CD4-positive, alpha-beta T cell treated with Interleukin-1 beta for 1 hour (primary cell): ENCODE data around the gene GNAQ.

Source experiments
- DNase-seq, 2 donors: peaks; one replicate each; pipeline ENCODE4 v3.0.0-alpha.2; 2020 to 2022

The GNAQ gene

DNA sequence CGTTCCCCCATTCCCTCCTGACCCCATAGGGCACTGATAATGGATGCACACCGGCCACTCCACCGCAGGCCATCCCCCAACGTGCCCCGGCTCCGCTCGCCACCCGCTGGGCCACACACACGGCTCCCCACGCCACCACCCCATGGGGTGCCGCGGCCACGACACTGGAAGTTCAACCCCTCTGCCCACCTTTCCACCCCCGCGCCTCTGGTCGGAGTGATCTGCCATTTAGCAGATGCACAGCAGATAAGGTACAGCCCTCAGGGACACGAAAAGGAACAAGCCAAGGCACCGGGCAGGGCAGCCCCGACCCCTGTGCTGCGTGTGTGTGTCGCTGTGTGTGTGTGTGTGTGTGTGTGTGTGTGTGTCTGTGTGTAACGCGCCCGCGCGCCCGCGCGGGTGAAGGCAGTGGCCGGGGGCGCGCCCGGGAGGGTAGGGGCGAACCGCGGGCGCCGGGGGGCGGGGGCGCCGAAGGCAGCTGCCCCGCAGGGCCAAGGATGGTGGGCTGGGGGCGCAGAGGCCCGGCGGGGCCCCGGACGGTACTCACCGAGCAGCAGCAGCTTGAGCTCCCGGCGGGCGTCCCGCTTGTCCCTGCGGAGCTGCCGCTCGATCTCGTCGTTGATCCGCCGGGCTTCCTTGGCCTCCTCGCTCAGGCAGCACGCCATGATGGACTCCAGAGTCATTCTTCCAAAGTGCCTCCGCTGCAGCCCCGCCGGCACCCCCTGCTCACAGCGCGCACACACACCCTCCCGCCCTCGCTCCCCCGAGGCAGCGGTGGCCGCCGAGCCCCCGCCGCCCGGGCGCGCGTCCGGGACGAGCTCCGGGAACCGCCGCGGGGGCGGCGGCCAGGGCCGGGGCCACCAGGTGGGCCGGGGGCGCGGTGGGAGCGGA lies 813 bp downstream of the GNAQ start:
- peak; percentile 69 to 72 for DNase-seq

GRCh38 chr9:78030296-78030552 lies 1.4 kb downstream of the GNAQ start:
- DNase-seq, result peak in 1 of 2 donors; percentile 23

DNA sequence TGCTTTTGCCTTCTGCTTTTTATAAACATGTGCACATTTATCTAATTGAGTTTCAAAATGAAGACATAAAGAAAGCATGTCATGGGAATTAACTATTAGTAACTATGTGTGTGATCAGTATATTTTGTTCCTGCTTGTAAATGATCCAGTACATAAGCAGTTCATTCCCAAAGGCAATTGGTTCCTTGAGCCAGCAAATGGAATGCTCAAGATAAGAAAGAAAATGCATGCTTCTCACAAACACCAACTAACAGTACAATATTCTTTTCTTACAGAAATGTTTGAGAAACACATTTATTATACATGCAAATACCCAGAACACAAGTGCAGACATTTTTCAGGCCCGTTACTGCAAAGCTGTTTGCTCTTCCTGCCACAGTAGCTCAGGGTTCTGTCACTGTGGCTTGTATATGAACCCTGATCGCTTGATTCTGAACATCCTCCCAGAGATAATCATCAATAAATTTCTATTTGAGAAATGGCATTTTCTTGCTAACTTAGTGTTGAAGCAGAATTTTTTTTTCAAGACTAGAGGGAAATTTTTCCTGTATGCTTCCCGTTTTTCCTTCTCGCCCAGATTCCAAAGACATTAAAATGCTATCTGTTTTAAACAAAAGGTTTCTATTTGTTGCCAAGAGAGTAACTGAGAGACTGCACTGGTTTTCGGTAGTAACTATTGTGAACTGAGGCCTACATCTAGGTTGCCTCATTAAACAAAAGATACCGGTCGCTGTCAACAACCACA lies 1.9 kb downstream of the GNAQ start:
- DNase-seq, result peak in 1 of 2 donors; percentile 33

- no peak for DNase-seq
These were observed 2.7 kb downstream of the GNAQ start for GRCh38 chr9:78028926-78029325.

GRCh38 chr9:78026947-78027346 lies 4.7 kb downstream of the GNAQ start:
- no peak for DNase-seq

DNA sequence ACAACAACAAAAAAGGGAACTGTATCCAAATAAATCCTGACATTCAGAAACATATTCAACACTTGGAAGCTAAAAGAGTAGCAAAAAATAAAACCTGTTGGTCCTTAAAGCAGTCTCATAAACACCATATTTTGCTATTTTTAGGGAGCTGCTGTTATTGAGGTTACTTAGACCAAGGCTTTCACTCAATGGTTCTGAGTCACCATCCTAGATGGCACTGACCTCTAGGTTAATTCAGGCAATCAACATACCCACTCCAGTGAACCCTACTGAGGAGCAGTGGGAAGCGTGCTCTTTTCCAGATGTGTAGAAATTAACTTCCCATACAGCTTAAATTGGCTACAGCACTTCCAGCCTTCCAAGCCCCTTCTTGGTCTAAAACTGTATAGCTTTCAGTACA lies 5.2 kb downstream of the GNAQ start:
- no peak for DNase-seq

DNA sequence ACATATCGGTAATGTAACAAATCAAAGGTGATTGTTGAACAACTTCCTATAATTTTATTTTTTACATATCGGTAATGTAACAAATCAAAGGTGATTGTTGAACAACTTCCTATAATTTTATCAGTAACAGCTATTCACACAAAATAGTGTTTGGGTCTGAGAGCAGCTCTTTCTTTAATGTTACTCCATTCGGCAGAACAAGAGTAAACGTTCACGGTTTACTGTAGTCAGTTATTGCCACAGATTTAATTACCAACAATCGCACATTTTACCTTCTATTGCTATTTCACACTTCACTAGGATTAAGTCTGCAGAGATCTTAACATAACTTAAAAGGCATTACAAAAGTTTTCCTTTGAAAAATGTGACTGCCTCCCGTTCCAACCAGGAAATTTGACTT lies 6.4 kb downstream of the GNAQ start:
- DNase-seq, result no peak

DNA sequence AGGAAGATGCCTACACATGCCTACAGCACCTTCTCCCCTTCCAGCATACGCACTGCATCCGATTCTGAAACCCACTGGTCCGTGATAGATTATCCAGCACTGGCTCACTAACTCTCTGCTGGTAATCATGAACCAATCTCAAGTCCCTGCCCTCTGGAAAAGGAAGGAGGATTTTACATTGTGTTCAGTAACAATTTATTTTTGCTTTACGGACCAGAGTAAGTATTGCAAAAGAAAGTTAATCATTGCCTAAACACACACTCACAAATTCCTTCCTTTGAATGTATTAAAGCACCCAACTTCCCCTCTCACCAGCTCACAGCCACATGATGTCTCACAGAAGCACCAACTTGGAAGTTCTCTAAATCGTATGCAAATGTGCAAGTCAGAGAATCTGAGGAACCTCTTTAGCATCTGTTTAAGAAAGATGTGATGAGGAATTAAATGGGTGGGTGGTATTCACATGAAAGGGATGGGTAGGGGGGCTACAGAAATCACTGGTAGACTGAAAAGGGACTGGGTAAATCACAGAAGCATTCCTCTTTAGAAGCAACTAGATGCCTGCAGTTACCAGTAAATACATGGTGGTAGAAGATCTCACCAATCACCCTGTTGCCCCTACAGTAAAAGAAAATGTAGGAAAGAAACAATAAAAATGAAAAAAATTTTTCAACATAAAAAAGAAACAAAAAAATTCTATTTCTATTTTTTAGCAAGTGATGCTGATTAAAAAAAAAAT lies 8.4 kb downstream of the GNAQ start:
- DNase-seq, result peak in 1 of 2 donors; percentile 43

- no peak for DNase-seq
These were observed 9.9 kb downstream of the GNAQ start for GRCh38 chr9:78021697-78022096.

- no peak for DNase-seq
These were observed 14.4 kb downstream of the GNAQ start for GRCh38 chr9:78017190-78017693.

DNA sequence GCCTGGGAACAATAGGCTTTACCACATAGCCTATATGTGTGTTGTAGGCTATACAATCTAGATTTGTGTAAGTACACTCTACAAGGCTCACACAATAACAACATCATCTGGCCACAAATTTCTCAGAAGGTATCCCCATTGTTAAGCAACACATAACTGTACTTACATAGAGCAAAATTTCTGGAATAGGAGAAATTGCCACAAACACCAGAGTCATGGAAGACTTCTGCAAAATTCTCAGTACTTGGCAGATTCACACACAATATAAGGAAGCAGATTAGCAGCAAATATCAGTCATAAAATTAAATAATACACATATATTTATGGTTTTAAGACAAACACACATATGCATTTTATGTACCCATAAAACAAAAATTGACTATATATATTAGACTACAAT lies 16.4 kb downstream of the GNAQ start:
- no peak for DNase-seq

GRCh38 chr9:78014776-78015175 lies 16.8 kb downstream of the GNAQ start:
- no peak for DNase-seq

GRCh38 chr9:78013934-78014333 lies 17.7 kb downstream of the GNAQ start:
- DNase-seq, result no peak

DNA sequence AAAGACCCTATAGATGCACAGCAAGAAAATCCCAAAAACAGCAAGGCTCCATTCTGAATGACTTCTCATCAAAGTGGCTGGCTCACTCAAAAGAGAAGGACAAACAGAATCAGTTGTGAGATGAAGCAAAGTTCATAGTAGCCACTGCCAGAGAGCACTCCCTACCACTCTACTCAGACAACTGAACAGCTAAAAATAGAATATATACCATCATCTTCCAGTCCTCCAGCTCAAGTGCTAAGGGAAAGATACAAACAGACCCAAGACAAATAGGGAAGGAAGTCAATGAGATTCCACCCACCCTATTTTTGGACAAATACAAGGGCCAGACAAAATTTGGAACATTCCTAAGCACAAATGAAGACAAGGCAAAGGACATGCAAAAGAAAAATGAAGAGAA lies 20.6 kb downstream of the GNAQ start:
- DNase-seq, result no peak

DNA sequence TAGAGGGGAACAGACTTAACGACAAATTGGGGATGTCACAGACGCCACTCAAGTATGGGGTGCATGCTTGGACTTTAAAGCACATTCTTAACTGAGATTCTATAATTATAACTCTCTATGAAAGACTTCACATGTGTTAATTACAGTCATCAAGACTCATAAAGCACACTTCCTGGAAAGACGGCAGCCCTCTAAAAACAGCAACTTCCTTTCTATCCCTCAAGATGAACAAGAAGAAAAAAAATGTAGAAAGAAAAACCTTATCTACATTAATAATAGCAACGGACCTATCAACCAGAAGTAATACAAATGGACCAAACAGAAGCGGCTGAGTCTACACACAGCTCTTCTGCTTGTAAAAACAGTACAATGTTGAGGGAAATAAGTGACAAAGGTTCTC lies 21.2 kb downstream of the GNAQ start:
- DNase-seq, result no peak

DNA sequence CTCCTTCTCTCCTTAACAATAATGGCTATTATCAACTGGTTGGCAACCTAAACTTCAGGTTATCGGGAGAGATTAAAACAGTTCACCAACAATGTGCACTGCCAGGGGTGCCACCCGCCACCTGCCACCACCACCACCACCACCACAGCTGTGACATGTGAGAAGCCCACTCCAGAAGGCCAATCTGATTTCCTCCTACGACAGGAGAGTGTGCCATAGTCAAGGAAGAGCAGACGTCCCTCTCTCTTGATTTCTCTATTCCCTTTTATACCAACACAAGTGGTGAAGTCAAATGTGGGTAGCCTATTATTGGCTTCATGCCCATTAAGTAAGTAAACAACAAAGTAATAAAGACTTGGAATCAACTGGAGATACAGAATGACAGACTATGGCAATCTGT lies 22.4 kb downstream of the GNAQ start:
- no peak for DNase-seq

- DNase-seq, result no peak
These were observed 24.9 kb downstream of the GNAQ start for GRCh38 chr9:78006734-78007133.

DNA sequence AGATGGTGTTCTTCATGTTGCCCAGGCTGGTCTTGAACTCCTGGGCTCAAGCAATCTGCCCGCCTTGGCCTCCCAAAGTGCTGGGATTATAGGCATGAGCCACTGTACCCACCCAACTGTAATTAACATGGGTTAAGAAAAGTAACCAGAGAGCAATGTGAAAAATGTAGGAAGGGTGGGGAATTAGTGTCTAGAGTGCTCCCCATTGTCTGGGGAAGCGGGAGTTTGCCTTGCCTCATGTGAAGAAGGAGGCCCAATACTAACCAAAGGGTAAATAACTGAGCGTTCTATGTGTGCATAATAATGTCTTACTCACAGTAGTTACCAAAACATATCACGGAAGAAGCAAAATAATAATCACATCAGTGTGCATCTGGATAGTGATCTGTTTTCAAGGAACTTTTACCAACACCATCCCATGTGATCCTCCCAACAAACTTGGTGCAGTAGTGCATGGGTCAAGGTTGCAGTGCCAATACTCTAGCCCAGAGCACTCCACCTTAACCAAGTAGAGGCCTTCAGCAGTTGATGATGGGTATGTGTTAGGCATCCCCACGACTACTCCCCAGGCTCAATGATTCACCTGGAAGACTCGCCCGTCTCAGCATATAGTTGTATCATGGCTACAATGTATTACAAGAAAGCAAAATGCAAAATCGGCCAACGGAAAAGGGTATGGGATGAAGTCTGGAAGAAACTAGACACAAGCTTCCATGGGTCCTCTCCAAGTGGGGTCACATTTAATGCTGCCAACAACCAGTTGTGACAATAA lies 26.2 kb downstream of the GNAQ start:
- no peak for DNase-seq

GRCh38 chr9:78004478-78005229 lies 27.0 kb downstream of the GNAQ start:
- DNase-seq, result peak in 1 of 2 donors; percentile 24

DNA sequence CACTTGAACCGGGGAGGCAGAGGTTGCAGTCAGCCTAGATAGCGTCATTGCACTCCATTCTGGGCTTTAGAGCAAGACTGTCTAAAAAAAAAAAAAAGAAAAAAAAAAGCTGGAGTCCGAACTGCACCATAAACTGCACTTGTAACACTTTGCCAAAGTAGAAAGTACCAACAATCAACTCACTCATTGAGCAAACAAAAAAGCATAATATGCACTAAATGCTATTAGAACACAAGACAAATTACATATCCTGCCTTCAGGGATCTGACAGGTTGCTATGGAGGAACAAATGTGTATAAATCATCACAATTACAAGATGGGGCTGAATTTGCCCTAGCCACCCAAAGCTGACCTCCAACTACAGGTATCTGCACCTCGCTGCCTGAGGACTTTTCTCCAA lies 27.9 kb downstream of the GNAQ start:
- no peak for DNase-seq

DNA sequence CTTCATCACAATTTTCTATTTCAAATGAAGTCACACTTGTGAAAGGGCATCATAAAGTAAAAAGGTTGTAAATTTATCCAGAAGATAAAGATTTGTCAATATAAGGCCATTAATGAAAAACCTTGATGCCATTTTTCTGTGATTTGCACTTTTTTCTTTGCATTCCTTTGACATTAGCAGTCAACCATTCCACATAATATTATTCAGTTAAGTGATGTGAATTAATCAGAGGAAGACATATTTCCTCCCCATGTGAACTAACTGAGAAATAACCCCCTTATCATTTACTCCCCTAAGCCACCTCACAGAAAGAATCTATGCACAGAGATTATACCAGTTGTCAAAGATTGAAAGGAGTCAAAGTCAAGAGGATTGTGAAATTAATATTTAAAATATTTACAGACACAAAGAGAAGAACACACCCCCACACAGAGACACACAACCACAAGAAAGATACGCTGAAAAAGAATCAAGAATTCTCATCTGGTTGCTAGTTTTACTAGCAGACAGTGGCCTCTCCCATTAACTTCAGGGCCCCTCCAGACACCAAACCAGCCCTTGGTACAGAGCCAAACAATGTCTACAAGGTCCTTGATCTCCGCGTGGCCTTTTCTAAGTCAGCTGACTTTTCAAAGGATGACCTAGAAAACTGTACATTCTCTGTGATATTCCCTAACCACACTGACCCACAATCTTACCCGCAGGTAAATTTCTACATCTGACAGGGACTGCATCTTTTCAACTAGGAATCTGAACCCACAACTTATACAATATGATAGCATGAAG lies 29.5 kb downstream of the GNAQ start:
- no peak for DNase-seq
